BJ (cell line): ENCODE data around the gene DAB1. TPM values are rescaled to one million over a fixed set of nuclear protein-coding genes. Genes with fewer than 3 reads are reported as not detected.
"Not testable (repeated sequence)": the region's sequence is repeated elsewhere in the genome, so short reads cannot be mapped to it uniquely, and the experiment has no call there.

ENCODE experiments used
- CTCF ChIA-PET: fragments of 350-600 bp; formaldehyde crosslinking; extraction: SDS; loops from one replicate; lab custom pipeline; 2021; ENCODE audit warnings: antibody characterized with exemption, inconsistent platforms; lab: Yijun Ruan, JAX
- POLR2A ChIA-PET: fragments of 300-600 bp; sonication (Branson Sonifier 250); formaldehyde crosslinking; extraction: SDS; loops from one replicate; lab custom pipeline; 2021; ENCODE audit warnings: antibody characterized with exemption; lab: Charles Lee
- DNase-seq: peaks from one replicate; pipeline ENCODE4 v3.0.0-alpha.2; 2011; ENCODE audit warnings: low read depth
- H3K27me3 ChIP-seq: 2 replicates; pipeline ENCODE4 v1.6.0; 2011; ENCODE audit warnings: low read length; ENCODE audit not compliant: control insufficient read depth, insufficient read depth
- H3K36me3 ChIP-seq: 2 replicates; pipeline ENCODE4 v1.5.1; 2011; ENCODE audit warnings: low read length; ENCODE audit not compliant: control insufficient read depth, insufficient read depth
- H3K4me3 ChIP-seq: 2 replicates; pipeline ENCODE4 v1.5.1; 2011; ENCODE audit warnings: low read depth, mild to moderate bottlenecking, control low read depth, low read length
- CTCF ChIP-seq: IDR thresholded peaks from 2 replicates; pipeline ENCODE4 v1.5.1; 2011; ENCODE audit warnings: low read depth, mild to moderate bottlenecking, control low read depth, inconsistent platforms, low read length, moderate library complexity; ENCODE audit not compliant: insufficient read depth
- polyA plus RNA-seq: library from polyadenylated mRNA; depleted of rRNA; stranded (reverse); fragments of >200 nt; gene quantifications from 2 replicates; pipeline ENCODE4 v1.2.3, GENCODE V29; 2011

DAB1 gene
- polyA plus RNA-seq, 1 experiment, result 0.91 TPM

- H3K4me3 ChIP-seq, result no peak overlapping the region
- DNase-seq, result no peak
- TF ChIP-seq CTCF, result no peak
- POLR2A ChIA-PET, result no interaction called here
- no peaks in the 10 kb centered on the region for H3K27me3 ChIP-seq
- no peaks in the 10 kb centered on the region for H3K36me3 ChIP-seq
- CTCF ChIA-PET, result no interaction called here
These were observed 74.9 kb downstream of the DAB1 start for GRCh38 chr1:57348921-57349320.

GRCh38 chr1:57345916-57346315 lies 77.9 kb downstream of the DAB1 start:
- POLR2A ChIA-PET, result no interaction called here
- DNase-seq, result no peak
- H3K4me3 ChIP-seq, result no peak overlapping the region
- no peaks in the 10 kb centered on the region for H3K27me3 ChIP-seq
- TF ChIP-seq CTCF, result no peak
- H3K36me3 ChIP-seq, result no peaks in the 10 kb centered on the region
- CTCF ChIA-PET, result no interaction called here

GRCh38 chr1:57344265-57344664 lies 79.6 kb downstream of the DAB1 start:
- Histone ChIP-seq H3K27me3 (no peaks in the 10 kb centered on the region), H3K36me3 (no peaks in the 10 kb centered on the region), H3K4me3 (no peak overlapping the region)
- TF ChIP-seq CTCF, result no peak
- ChIA-PET CTCF (no interaction called here), POLR2A (no interaction called here)
- DNase-seq, result no peak

GRCh38 chr1:57343298-57343915 lies 80.5 kb downstream of the DAB1 start:
- H3K27me3 ChIP-seq, H3K4me3 ChIP-seq, POLR2A ChIA-PET, DNase-seq, CTCF ChIA-PET, H3K36me3 ChIP-seq: not testable (repeated sequence)

GRCh38 chr1:57341721-57342120 lies 82.1 kb downstream of the DAB1 start:
- TF ChIP-seq CTCF, result no peak
- H3K36me3 ChIP-seq, result no peaks in the 10 kb centered on the region
- POLR2A ChIA-PET, result no interaction called here
- CTCF ChIA-PET, result interaction anchor here (1.2 kb wide), 1 partner anchor 11 kb away, joined by 3 read pairs; no protein-coding TSS in a partner anchor
- H3K4me3 ChIP-seq, result no peak overlapping the region
- DNase-seq, result no peak
- H3K27me3 ChIP-seq, result no peaks in the 10 kb centered on the region

GRCh38 chr1:57340334-57341070 lies 83.4 kb downstream of the DAB1 start:
- Histone ChIP-seq H3K27me3 (no peaks in the 10 kb centered on the region), H3K36me3 (no peaks in the 10 kb centered on the region), H3K4me3 (no peak overlapping the region)
- CTCF ChIA-PET, result interaction anchor here (1.2 kb wide), 1 partner anchor 9 kb away, joined by 3 read pairs; no protein-coding TSS in a partner anchor
- no peak for DNase-seq
- TF ChIP-seq CTCF, result no peak
- POLR2A ChIA-PET, result no interaction called here
